RWPE1 (cell line): ENCODE results near the gene ATP2B1.
"Not testable (repeated sequence)": the region's sequence is repeated elsewhere in the genome, so short reads cannot be mapped to it uniquely, and the experiment has no call there.

Source experiments
- CTCF ChIA-PET: fragments of 350-600 bp; sonication (Branson Sonifier 250); formaldehyde crosslinking; extraction: SDS; loops from one replicate; lab custom pipeline; 2021; lab: Yijun Ruan, JAX
- POLR2A ChIA-PET: fragments of 400-600 bp; formaldehyde crosslinking; extraction: SDS; loops from one replicate; lab custom pipeline; 2020; ENCODE audit warnings: antibody characterized with exemption; ENCODE audit not compliant: low non-redundant PET; lab: Yijun Ruan, JAX
- DNase-seq: peaks from one replicate; pipeline ENCODE4 v3.0.0; 2012; ENCODE audit warnings: low spot score
- H3K27ac ChIP-seq: fragments of 450-650 bp; 2 replicates; pipeline ENCODE4 v1.5.1; 2017
- CTCF ChIP-seq: fragments of 450-650 bp; conservative IDR thresholded peaks from 2 replicates; pipeline ENCODE4 v1.5.1; 2017; ENCODE audit warnings: low read depth, mild to moderate bottlenecking

Gene ATP2B1

GRCh38 chr12:89703768-89704167 lies 4.9 kb downstream of the ATP2B1 start:
- no peak for DNase-seq
- CTCF ChIA-PET, result interaction anchor here (0.6 kb wide), 1 partner anchor 492 kb away, joined by 3 read pairs; no protein-coding TSS in a partner anchor
- POLR2A ChIA-PET, result no interaction called here
- TF ChIP-seq CTCF, result no peak
- H3K27ac ChIP-seq, result no peak overlapping the region

GRCh38 chr12:89702503-89702902 lies 6.1 kb downstream of the ATP2B1 start:
- ChIA-PET POLR2A (no interaction called here), CTCF (interaction anchor here (0.7 kb wide), 1 partner anchor 326 kb away, joined by 3 read pairs; no protein-coding TSS in a partner anchor)
- DNase-seq, result no peak
- no peak for TF ChIP-seq CTCF
- H3K27ac ChIP-seq, result no peak overlapping the region

GRCh38 chr12:89701606-89702206 lies 6.9 kb downstream of the ATP2B1 start:
- ChIA-PET POLR2A (no interaction called here), CTCF (no interaction called here)
- H3K27ac ChIP-seq, result no peak overlapping the region
- no peak for DNase-seq
- TF ChIP-seq CTCF, result no peak

GRCh38 chr12:89700191-89700810 lies 8.3 kb downstream of the ATP2B1 start:
- no peak overlapping the region for H3K27ac ChIP-seq
- CTCF ChIA-PET, result no interaction called here
- no peak for DNase-seq
- POLR2A ChIA-PET, result no interaction called here
- TF ChIP-seq CTCF, result no peak

GRCh38 chr12:89698607-89699006 lies 10.0 kb downstream of the ATP2B1 start:
- ChIA-PET POLR2A (no interaction called here), CTCF (no interaction called here)
- no peak overlapping the region for H3K27ac ChIP-seq
- TF ChIP-seq CTCF, result no peak
- no peak for DNase-seq

- CTCF ChIA-PET, result interaction anchor here (0.6 kb wide), 1 partner anchor 400 kb away, joined by 3 read pairs; no protein-coding TSS in a partner anchor
- DNase-seq, H3K27ac ChIP-seq, POLR2A ChIA-PET: not testable (repeated sequence)
Observed at GRCh38 chr12:89697728-89698127, 10.9 kb downstream of the ATP2B1 start.

GRCh38 chr12:89697296-89697695 lies 11.3 kb downstream of the ATP2B1 start:
- no peak overlapping the region for H3K27ac ChIP-seq
- no peak for TF ChIP-seq CTCF
- CTCF ChIA-PET, result interaction anchor here (0.6 kb wide), 1 partner anchor 401 kb away, joined by 3 read pairs; no protein-coding TSS in a partner anchor
- no peak for DNase-seq
- POLR2A ChIA-PET, result no interaction called here
